Middle frontal gyrus (tissue), 1 donor: Measurements from ENCODE around the gene TTC34.
"Not testable (repeated sequence)": the region's sequence is repeated elsewhere in the genome, so short reads cannot be mapped to it uniquely, and the experiment has no call there.

Source experiments
- DNase-seq: peaks from one replicate; pipeline ENCODE4 v3.0.0-alpha.2; 2015; ENCODE audit warnings: low spot score; ENCODE audit errors: extremely low spot score

TTC34 gene

DNA sequence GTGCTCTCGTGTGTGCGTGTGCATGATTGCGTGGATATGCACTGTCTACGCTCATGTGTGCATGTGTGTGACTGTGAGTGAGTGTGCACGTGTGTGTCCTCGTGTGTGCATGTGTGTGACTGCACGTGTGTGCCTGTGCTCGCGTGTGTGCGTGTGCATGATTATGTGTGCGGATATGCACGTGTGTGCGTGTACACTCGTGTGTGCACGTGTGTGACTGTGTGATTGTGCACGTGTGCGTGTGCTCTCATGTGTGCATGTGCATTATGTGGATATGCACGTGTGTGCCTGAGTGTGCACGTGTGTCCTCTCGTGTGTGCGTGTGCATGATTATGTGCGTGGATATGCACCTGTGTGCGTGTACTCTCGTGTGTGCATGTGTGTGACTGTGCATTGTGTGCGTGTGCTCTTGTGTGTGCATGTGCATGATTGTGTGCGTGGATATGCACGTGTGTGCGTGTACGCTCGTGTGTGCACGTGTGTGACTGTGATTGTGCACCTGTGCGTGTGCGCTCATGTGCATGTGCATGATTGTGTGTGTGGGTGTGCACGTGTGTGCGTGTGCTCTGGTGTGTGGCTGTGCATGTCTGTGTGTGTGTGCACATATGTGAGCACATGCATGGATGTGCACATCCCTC is 170.9 kb downstream of the TTC34 start:
- DNase-seq, result no peak

DNA sequence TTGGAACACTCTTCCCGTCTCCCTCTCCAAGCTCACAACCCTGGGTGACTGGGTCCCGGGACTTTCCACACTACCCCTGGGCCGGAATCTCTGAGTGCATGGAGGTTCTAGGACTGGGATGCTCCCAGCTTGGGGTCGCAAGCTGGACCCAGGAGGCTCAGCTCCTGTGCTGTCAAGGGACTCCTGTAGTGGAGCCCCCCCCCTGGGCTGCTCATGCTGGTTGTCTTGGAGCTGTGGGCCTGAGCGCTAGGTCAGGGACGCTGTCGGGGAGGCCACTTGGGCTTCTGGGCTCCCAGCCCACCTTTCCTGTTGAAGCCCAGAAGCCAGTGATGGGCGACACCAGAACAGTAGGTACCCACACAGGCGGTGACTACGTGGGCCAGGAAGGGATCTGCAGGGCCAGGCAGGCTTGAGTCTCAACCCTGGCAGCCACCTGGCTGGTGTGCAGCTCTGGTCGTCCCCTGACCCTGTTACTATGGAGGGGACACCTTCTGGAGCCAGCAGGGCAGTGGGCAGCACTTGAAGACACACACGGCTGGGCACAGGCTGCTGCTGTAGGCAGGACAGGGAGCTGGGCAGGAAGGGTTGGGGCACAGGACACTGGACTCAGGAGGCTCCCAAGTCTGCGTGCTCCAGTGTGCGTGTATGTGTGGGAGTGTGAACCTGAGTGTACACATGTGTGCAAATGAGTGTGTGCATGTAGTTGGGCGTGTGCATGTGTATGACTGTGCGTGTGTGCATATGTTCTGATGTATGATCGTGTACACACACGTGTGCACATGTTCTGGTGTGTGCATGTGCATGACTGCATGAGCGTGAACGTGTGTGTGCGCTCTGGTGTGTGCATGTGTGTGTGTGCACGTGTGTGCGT is 171.6 kb downstream of the TTC34 start:
- DNase-seq, result no peak

- DNase-seq, result no peak
These were observed 172.4 kb downstream of the TTC34 start for GRCh38 chr1:2628933-2629626.

GRCh38 chr1:2628191-2628932 is 173.1 kb downstream of the TTC34 start:
- DNase-seq, result no peak

- DNase-seq, result no peak
These were observed 173.7 kb downstream of the TTC34 start for GRCh38 chr1:2627746-2628145.

GRCh38 chr1:2625748-2626147 is 175.7 kb downstream of the TTC34 start:
- not testable (repeated sequence) for DNase-seq

DNA sequence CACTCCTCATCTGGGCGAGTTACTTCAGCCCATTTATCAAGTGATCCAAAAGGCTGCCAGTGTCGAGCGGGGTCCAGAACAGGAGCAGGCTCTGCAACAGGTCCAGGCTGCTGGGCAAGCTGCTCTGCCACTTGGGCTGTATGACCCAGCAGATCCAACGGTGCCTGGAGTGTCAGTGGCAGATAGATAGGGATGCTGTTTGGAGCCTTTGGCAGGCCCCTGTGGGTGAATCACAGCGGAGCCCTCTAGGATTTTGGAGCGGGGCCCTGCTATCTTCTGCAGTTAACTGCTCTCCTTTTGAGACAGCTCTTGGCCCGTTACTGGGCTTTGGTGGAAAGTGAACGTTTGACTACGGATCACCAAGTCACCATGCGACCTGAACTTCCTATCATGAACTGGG is 176.2 kb downstream of the TTC34 start:
- DNase-seq, result no peak

DNA sequence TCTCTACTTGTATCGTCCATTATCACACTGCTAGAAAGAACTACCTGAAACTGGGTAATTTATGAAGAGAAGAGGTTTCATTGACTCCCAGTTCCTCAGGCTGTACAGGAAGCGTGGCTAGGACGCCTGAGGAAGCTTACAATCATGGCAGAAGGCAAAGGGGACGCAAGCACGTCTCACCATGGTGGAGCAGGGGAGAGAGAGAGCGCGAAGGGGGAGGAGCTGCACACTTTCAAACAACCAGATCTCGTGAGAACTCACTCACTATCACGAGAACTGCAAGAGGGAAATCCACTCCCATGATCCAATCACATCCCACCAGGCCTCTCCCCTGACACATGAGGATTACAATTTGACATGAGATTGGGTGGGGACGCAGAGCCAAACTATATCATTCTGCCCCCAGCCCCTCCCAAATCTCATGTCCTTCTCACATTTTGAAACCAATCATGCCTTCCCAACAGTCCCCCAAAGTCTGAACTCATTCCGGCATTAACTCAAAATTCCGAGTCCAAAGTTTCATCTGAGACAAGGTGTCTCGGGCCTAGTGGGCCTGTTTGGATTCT is 176.7 kb downstream of the TTC34 start:
- DNase-seq, result no peak

GRCh38 chr1:2623571-2624337 is 177.7 kb downstream of the TTC34 start:
- no peak for DNase-seq

DNA sequence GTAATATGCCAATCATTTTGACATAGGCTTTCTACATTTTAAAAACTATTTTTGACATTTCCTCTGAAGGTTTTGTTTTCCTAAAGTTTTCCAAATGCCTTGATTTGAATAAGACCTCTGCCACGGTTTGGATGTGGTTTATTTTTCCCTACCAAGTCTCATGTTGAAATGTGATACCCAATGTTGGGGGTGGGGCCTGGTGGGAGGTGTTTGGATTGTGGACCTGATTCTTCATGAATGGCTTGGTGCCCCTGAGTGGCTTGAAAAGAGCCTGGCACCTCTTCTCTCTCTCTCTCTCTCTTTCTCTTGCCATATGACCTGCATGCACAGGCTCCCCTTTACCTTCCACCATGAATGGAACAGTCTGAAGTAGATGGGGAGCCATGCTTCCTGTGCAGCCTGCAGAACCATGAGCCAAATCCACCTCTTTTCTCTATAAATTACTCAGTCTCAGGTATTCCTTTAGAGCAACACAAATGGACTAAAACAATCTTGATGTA is 183.5 kb downstream of the TTC34 start:
- DNase-seq, result no peak

- DNase-seq, result no peak
These were observed 187.3 kb downstream of the TTC34 start for GRCh38 chr1:2614145-2614544.

GRCh38 chr1:2612591-2613365 is 188.7 kb downstream of the TTC34 start:
- no peak for DNase-seq

DNA sequence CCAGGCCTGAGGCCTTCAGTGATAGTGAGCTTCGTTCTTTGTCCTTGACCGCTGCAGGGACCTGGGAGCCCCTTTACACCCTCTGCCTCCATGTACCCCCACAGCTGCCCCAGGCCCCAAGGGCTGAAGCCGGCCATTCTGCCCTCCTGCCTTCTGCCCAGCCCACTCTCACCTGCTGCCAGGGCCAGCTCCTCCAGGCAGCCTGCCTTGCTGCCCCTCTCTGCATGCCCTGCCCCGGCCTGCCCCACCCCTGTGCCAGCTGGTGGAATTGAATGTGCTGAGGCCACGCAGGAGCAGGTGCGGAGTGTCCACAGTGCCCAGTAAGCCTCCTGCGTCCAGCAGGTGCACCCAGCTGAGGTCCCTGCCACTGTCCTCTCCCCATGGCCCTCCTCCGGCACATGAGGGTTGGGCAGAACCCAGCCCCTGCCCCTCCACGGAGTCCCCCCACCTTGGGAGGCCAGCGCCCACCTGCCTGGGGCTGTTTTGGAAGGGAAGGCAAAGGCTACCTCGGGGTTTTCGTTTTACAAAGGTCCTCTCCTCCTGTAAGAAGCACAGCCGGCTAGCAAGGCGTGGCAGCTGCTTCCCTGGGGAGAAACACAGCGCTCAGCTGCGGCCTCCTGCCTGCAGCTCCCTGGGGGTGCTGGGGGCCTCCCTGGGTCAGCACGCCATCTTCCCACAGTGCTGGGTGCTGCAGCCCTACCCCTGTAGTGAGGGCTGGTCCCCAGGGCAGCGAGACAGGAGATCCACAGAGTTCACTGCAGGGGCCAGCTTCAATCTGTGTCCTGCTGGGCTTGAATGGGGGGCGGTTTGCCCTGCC is 189.7 kb downstream of the TTC34 start:
- no peak for DNase-seq

DNA sequence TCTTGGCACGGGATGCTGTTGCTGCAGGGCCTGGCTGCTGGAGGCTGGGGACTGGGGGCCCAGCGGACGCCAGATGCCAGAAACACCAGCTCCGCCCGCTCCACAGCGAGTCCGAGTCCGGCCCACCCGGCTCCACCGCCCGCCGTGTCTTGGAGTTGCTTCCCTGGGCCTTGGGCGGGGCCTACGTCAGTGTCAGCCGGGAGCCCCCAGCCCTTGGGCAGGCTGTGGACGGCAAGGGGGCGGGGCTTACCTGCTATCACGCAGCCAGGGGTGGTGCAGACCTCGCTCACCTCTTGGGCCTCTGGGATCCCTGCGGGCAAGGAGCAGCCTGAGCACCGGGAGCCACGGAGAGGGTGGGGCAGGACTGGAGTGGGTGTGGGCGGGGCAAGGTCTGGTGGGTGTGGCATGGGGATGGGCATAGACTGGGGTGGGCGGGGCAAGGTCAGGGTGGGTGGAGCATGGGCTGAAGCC is 190.4 kb downstream of the TTC34 start:
- DNase-seq, result no peak

- DNase-seq, result no peak
These were observed 191.2 kb downstream of the TTC34 start for GRCh38 chr1:2610036-2610959.

DNA sequence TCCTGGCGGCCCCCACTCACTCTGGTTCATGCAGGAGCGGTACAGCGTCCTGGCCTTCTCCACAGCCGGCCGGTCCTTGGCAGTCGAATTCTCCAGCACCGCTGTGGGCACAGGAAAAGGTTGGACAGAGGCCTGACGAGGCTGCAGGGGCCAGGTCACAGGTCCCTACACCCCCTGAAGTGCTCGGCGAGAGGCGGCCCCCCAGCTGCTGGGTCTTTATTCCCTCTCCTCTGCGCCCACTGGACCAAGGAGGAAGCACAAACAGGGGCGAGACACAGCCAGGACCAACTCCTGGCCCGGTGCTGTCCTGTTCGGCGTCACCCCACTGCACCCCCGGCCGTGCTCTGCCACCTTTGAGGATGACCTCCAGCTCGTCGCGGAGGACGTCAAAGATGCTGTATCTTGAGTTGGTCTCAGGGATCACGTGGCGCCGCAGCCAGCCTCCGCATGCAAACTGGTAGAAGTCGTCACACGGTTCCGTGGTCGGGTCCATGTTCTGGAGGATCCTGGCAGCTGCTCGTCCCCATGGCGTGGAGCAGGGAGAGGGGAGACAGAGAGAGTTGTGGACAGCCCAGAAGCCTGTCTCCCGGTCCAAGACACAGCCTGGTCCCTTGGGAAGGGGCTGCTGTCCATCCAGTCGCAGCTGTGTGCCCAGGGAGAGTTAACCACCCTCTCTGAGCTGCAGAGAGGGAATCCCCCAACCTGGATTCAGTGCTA is 192.0 kb downstream of the TTC34 start:
- DNase-seq, result no peak

GRCh38 chr1:2607641-2608091 is 193.8 kb downstream of the TTC34 start:
- no peak for DNase-seq
